GM12892 (cell line): ENCODE data around the gene PICALM.
A peak's percentile ranks its signal among the peaks of the same experiment; 100 is the strongest.
"Not testable (repeated sequence)": the region's sequence is repeated elsewhere in the genome, so short reads cannot be mapped to it uniquely, and the experiment has no call there.

Experiments
- DNase-seq: peaks from one replicate; pipeline ENCODE4 v3.0.0; 2011; ENCODE audit not compliant: insufficient read length
- FAIRE-seq: peaks from 2 replicates; lab custom pipeline; 2011; peaks lifted over from hg19 to GRCh38; lab: Jason Lieb, UNC
- POLR2A ChIP-seq: IDR thresholded peaks from 2 replicates; pipeline ENCODE4 v1.6.1; 2011; ENCODE audit warnings: low read depth, low read length, control low read depth
- POLR2AphosphoS5 ChIP-seq: IDR thresholded peaks from 2 replicates; pipeline ENCODE4 v1.6.1; 2011; ENCODE audit warnings: low read depth, low read length, control low read depth
- TAF1 ChIP-seq: IDR thresholded peaks from 2 replicates; pipeline ENCODE4 v1.6.1; 2011; ENCODE audit warnings: low read depth, mild to moderate bottlenecking, control low read depth, low read length, borderline replicate concordance

PICALM gene

GRCh38 chr11:85947431-85948272 is 121.2 kb downstream of the PICALM start:
- FAIRE-seq (peak; percentile 17), DNase-seq (no peak)
- TF ChIP-seq POLR2A (0 out of 2 replicates have a peak, but pooled peaks have one; percentile 11), POLR2AphosphoS5 (no peak)

- DNase-seq: no peak
- no peak for TF ChIP-seq TAF1
- TF ChIP-seq POLR2A: no peak
- no peak for TF ChIP-seq POLR2AphosphoS5
Observed at GRCh38 chr11:85946221-85946620, 122.7 kb downstream of the PICALM start.

DNA sequence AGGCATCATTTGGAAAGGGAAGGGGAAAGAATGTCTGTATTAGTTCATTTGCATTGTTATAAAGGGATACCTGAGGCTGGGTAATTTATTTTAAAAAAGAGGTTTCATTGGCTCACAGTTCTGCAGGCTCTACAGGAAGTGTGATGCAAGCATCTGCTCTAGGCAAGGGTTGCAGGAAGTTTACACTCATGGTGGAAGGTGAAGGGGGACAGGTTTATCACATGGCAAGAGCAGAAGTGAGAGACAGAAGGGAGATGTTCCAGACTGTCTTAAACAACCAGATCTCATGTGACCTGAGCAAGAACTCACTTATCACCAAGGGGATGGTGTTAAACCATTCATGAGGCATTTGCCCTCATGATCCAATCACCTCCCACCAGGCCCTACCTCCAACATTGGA is 123.1 kb downstream of the PICALM start:
- peak; percentile 56 for FAIRE-seq
- TF ChIP-seq POLR2AphosphoS5 (no peak), TAF1 (no peak), POLR2A (no peak)
- no peak for DNase-seq

More at GRCh38 chr11:85946221-85946620, 122.7 kb downstream of the PICALM start:
- no peak for FAIRE-seq

DNA sequence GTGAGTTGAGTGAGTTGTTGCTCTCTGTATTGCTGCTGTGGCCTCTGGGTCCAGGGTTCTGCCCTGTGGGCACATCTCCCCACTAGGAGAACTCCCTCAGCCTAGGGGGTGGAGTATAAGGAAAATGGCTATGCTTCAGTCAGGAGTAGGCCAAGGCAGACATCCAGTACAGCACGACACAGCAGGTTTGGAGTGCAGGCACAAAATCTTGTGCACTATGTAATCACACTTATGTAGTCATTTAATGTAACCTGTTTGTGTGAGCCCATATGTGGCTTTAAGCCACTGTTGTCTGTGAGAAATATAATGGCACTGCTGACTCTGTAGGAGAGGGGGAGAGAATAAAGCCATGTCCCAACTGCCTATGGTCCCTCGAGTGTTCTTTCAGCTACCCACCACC is 123.6 kb downstream of the PICALM start:
- TF ChIP-seq POLR2AphosphoS5: no peak
- TF ChIP-seq TAF1: no peak
- TF ChIP-seq POLR2A: no peak
- no peak for DNase-seq
- no peak for FAIRE-seq

- peak; percentile 69 for FAIRE-seq
- TF ChIP-seq TAF1 (no peak), POLR2AphosphoS5 (no peak), POLR2A (no peak)
- no peak for DNase-seq
Observed at GRCh38 chr11:85941380-85941973, 127.4 kb downstream of the PICALM start.

GRCh38 chr11:85939099-85940015 is 129.5 kb downstream of the PICALM start:
- DNase-seq (no peak), FAIRE-seq (no peak)
- no peak for TF ChIP-seq POLR2AphosphoS5

GRCh38 chr11:85937835-85938234 is 131.0 kb downstream of the PICALM start:
- no peak for FAIRE-seq
- DNase-seq: no peak
- TF ChIP-seq POLR2A: no peak
- no peak for TF ChIP-seq POLR2AphosphoS5
- no peak for TF ChIP-seq TAF1

DNA sequence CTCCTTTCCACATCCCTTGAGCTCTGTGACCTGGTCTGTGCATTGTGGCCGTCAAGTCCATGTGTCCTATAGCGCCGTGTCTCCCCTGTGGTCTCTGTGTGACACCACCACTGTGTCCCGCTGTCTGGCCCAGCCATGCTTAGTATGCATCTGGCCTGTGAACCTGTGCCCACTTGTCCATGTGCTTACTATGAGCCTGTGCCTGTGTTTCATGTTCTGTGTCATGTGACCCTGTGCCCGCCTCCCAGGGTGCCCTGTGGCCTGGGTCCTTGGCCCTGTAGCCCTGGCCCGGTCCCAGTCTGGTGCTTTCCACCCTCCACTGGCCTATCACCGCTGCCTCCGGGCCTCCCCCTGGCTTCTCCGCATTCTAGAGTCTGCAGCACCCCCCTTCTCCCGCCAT is 133.1 kb downstream of the PICALM start:
- TF ChIP-seq POLR2A: no peak
- no peak for TF ChIP-seq TAF1
- TF ChIP-seq POLR2AphosphoS5: no peak
- FAIRE-seq: no peak

DNA sequence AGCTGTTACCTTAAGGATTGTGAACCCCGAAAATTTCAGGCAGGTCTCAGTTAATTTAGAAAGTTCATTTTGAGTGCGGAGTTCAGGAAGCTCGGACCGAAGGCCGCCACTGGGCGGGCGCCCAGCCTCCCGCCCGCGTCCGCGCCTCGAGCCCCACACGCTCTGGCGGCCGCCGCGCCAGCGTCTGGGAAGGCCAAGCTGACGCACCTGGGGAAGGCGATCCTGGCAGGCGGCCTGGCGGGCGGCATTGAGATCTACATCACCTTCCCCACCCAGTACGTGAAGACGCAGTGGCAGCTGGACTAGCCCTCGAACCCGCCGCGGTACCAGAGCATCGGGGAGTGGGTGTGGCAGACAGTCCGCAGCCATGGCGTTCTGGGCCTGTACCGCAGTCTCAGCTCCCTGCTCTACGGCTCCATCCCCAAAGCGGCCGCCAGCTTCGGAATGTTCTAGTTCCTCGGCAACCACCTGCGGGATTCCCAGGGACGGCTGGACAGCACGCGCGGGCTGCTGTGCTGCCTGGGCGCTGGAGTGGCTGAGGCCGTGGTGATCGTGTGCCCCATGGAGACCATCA is 134.2 kb downstream of the PICALM start:
- no peak for TF ChIP-seq POLR2A
- no peak for TF ChIP-seq POLR2AphosphoS5
- TF ChIP-seq TAF1: no peak
- FAIRE-seq: no peak

More for the DNA sequence above, 133.1 kb downstream of the PICALM start:
- DNase-seq: no peak

GRCh38 chr11:85930879-85931366 is 138.0 kb downstream of the PICALM start:
- DNase-seq: no peak
- no peak for FAIRE-seq
- TF ChIP-seq POLR2A (no peak), TAF1 (no peak), POLR2AphosphoS5 (no peak)

More for the DNA sequence above, 134.2 kb downstream of the PICALM start:
- no peak for DNase-seq

GRCh38 chr11:85926653-85927214 is 142.2 kb downstream of the PICALM start:
- not testable (repeated sequence) for DNase-seq, FAIRE-seq
